CD4-positive, alpha-beta T cell treated with Interleukin-12 subunit alpha and Interleukin-12 subunit beta, for 1 hour (primary cell): Measurements from ENCODE around the gene ABCC10.
"Not testable (repeated sequence)": the region's sequence is repeated elsewhere in the genome, so short reads cannot be mapped to it uniquely, and the experiment has no call there.

Experiments
- DNase-seq: peaks from one replicate; pipeline ENCODE4 v3.0.0-alpha.2; 2020

The ABCC10 gene

GRCh38 chr6:43427406-43428111 lies at the start of gene ABCC10:
Gene ABCC10, plus strand, starts transcription at chr6:43427541. Its CDS starts 438 bp downstream, at chr6:43427979.
- DNase-seq, result peak; percentile 95

- DNase-seq, result no peak
These were observed 49.6 kb upstream of the ABCC10 start for GRCh38 chr6:43377710-43378229.

- DNase-seq, result no peak
These were observed 48.7 kb upstream of the ABCC10 start for GRCh38 chr6:43378631-43379030.

GRCh38 chr6:43380858-43381257 lies 46.5 kb upstream of the ABCC10 start:
- not testable (repeated sequence) for DNase-seq

GRCh38 chr6:43383021-43383667 lies 44.2 kb upstream of the ABCC10 start:
- DNase-seq, result no peak

- DNase-seq, result peak; percentile 51
These were observed 40.8 kb upstream of the ABCC10 start for GRCh38 chr6:43386492-43386891.

GRCh38 chr6:43389730-43390295 lies 37.5 kb upstream of the ABCC10 start:
- no peak for DNase-seq

- not testable (repeated sequence) for DNase-seq
These were observed 36.4 kb upstream of the ABCC10 start for GRCh38 chr6:43390753-43391439.

- peak; percentile 73 for DNase-seq
These were observed 35.8 kb upstream of the ABCC10 start for GRCh38 chr6:43391440-43392031.

- DNase-seq, result not testable (repeated sequence)
These were observed 34.2 kb upstream of the ABCC10 start for GRCh38 chr6:43393133-43393532.

GRCh38 chr6:43393602-43394001 lies 33.7 kb upstream of the ABCC10 start:
- DNase-seq, result no peak

- DNase-seq, result no peak
These were observed 32.4 kb upstream of the ABCC10 start for GRCh38 chr6:43394982-43395381.

- no peak for DNase-seq
These were observed 31.6 kb upstream of the ABCC10 start for GRCh38 chr6:43395776-43396175.

GRCh38 chr6:43396408-43397149 lies 30.8 kb upstream of the ABCC10 start:
- no peak for DNase-seq

GRCh38 chr6:43399932-43400487 lies 27.3 kb upstream of the ABCC10 start:
- DNase-seq, result no peak

GRCh38 chr6:43401730-43402129 lies 25.6 kb upstream of the ABCC10 start:
- DNase-seq, result no peak

- DNase-seq, result no peak
These were observed 24.5 kb upstream of the ABCC10 start for GRCh38 chr6:43402820-43403219.

- DNase-seq, result no peak
These were observed 22.0 kb upstream of the ABCC10 start for GRCh38 chr6:43405354-43405753.

GRCh38 chr6:43407296-43407695 lies 20.0 kb upstream of the ABCC10 start:
- no peak for DNase-seq

- DNase-seq, result no peak
These were observed 19.1 kb upstream of the ABCC10 start for GRCh38 chr6:43408259-43408658.

GRCh38 chr6:43410776-43411175 lies 16.6 kb upstream of the ABCC10 start:
- not testable (repeated sequence) for DNase-seq

GRCh38 chr6:43412541-43412940 lies 14.8 kb upstream of the ABCC10 start:
- DNase-seq, result no peak
